GM12878 (cell line): ENCODE results near the gene UGT3A2. TPM values are rescaled to one million over a fixed set of nuclear protein-coding genes. Genes with fewer than 3 reads are reported as not detected.

Experiments
- ATAC-seq: fragments of 200-7000 bp; cut with Tn5 transposase; 3 replicates; pipeline ENCODE4 v1.9.1; 2020; ENCODE audit warnings: mild to moderate bottlenecking, moderate library complexity
- BruUV-seq: library from RNA; stranded (reverse); fragments of 400-500 nt; replicated peaks from 2 replicates; lab custom pipeline; 2021; lab: Mats Ljungman, UMichigan
- CTCF ChIA-PET: fragments of 300-600 bp; sonication (Branson Sonifier 250); formaldehyde crosslinking; extraction: SDS; loops from one replicate; lab custom pipeline; 2021; ENCODE audit warnings: inconsistent platforms; lab: Yijun Ruan, JAX
- POLR2A ChIA-PET: fragments of 350-600 bp; formaldehyde crosslinking; extraction: SDS; loops from one replicate; lab custom pipeline; 2021; ENCODE audit warnings: inconsistent platforms; lab: Charles Lee
- RAD21 ChIA-PET: fragments of 300-600 bp; sonication (Branson Sonifier 250); formaldehyde crosslinking; loops from one replicate; lab custom pipeline; 2023; ENCODE audit warnings: antibody characterized with exemption; ENCODE audit not compliant: unreplicated experiment; lab: Charles Lee
- SMC1A ChIA-PET: fragments of 300-600 bp; sonication (Branson Sonifier 250); formaldehyde crosslinking; loops from one replicate; lab custom pipeline; 2023; ENCODE audit not compliant: unreplicated experiment, uncharacterized antibody; lab: Charles Lee
- DNase-seq: peaks from one replicate; pipeline ENCODE4 v3.0.0-alpha.2; 2011; ENCODE audit warnings: low read depth, low spot score
- FAIRE-seq: peaks from 3 replicates; lab custom pipeline; 2011; peaks lifted over from hg19 to GRCh38; lab: Jason Lieb, UNC
- H2AFZ ChIP-seq: 2 replicates; pipeline ENCODE4 v1.6.0; 2011; ENCODE audit warnings: low read depth, low read length, control low read depth; ENCODE audit not compliant: control insufficient read depth
- H3K27ac ChIP-seq: 2 replicates; pipeline ENCODE4 v1.5.1; 2011; ENCODE audit warnings: control low read depth; ENCODE audit not compliant: control insufficient read depth, insufficient read depth
- H3K27me3 ChIP-seq, 2 experiments: replicated peaks in 1 of 2; 2 replicates each; pipeline versions ENCODE4 v1.6.0 to v1.6.1; 2011; ENCODE audit warnings: low read length in 1 of 2; ENCODE audit not compliant: control insufficient read depth in 2 of 2, insufficient read depth in 2 of 2
- H3K36me3 ChIP-seq, 2 experiments: 2 replicates each; pipeline ENCODE4 v1.5.1; 2011; ENCODE audit warnings: low read length in 1 of 2; ENCODE audit not compliant: control insufficient read depth in 2 of 2, insufficient read depth in 2 of 2
- H3K4me1 ChIP-seq: 2 replicates; pipeline ENCODE4 v1.6.1; 2011; ENCODE audit warnings: mild to moderate bottlenecking, low read length, moderate library complexity, mixed read lengths; ENCODE audit not compliant: control insufficient read depth, insufficient read depth
- H3K4me2 ChIP-seq: 2 replicates; pipeline ENCODE4 v1.6.0; 2011; ENCODE audit warnings: control low read depth; ENCODE audit not compliant: control insufficient read depth, insufficient read depth
- H3K4me3 ChIP-seq: fragments of 200-600 bp; sonication (generic); 2 replicates; pipeline ENCODE4 v1.5.1; 2016
- H3K79me2 ChIP-seq: 2 replicates; pipeline ENCODE4 v1.6.0; 2011; ENCODE audit warnings: low read length; ENCODE audit not compliant: control insufficient read depth, insufficient read depth
- H3K9ac ChIP-seq: 2 replicates; pipeline ENCODE4 v1.8.0; 2011; ENCODE audit warnings: low read length, control low read depth, mixed read lengths; ENCODE audit not compliant: control insufficient read depth, insufficient read depth
- H3K9me3 ChIP-seq: replicated peaks from 3 replicates; pipeline ENCODE4 v1.5.1; 2011; ENCODE audit warnings: mild to moderate bottlenecking, low read length; ENCODE audit not compliant: control insufficient read depth, insufficient read depth
- H4K20me1 ChIP-seq: 2 replicates; pipeline ENCODE4 v1.6.0; 2011; ENCODE audit not compliant: control insufficient read depth, insufficient read depth
- CTCF ChIP-seq, 3 experiments: IDR thresholded peaks in 2 of 3; conservative IDR thresholded peaks in 1 of 3; 2 replicates each; pipeline ENCODE4 v1.5.1; 2011; ENCODE audit warnings: low read depth in 3 of 3, low read length in 3 of 3, mild to moderate bottlenecking in 3 of 3, control low read depth in 2 of 3, moderate library complexity in 2 of 3, inconsistent platforms in 1 of 3, mixed read lengths in 1 of 3; ENCODE audit not compliant: control insufficient read depth in 2 of 3, insufficient read depth in 1 of 3; ENCODE audit errors: extremely low read depth in 1 of 3
- HDAC2 ChIP-seq: fragments of 200-600 bp; sonication (generic); IDR thresholded peaks from 2 replicates; pipeline ENCODE4 v1.6.1; 2017
- SMC3 ChIP-seq: IDR thresholded peaks from 2 replicates; pipeline ENCODE4 v1.6.1; 2011; ENCODE audit warnings: low read length, improper control_type of control experiment, borderline replicate concordance
- WGBS: methylation state at CpG from one replicate; pipeline ENCODE4 v1.1.6; 2016; ENCODE audit warnings: low lambda C conversion rate; ENCODE audit not compliant: insufficient replicate concordance, insufficient coverage; ENCODE audit errors: missing lambda C conversion rate; 5-methylcytosine and 5-hydroxymethylcytosine counted together
- in situ Hi-C: fragments of 300-500 bp; cut with MboI; formaldehyde crosslinking; loops from 9 replicates; pipeline ENCODE4 v1.14.3; 2018; ENCODE audit warnings: mixed read lengths
- intact Hi-C: fragments of 100-400 bp; cut with micrococcal nuclease; formaldehyde crosslinking; loops from one replicate; pipeline ENCODE4 v1.14.2; 2022; ENCODE audit not compliant: unreplicated experiment
- polyA plus RNA-seq, 11 experiments: library from polyadenylated mRNA; depleted of rRNA in 4 of 11; unstranded in 6 of 11; stranded (reverse) in 5 of 11; fragments of >200 nt; fragmentation: Nextera tagmentation in 4 of 11; fragmentation: Illumina TruSeq in 1 of 11; extraction: Ambion mirVana in 4 of 11; extraction: Trizol in 1 of 11; gene quantifications; 1 replicate in 1 of 11; 2 replicates in 10 of 11; pipeline versions ENCODE4 v1.2.1 to v1.2.3, GENCODE V29; 2011 to 2016; ENCODE audit warnings: inconsistent platforms in 2 of 11, missing spikeins in 2 of 11, low read depth in 1 of 11
- total RNA-seq, 4 experiments: library from RNA; depleted of rRNA in 3 of 4; stranded (reverse); fragments of >200 nt in 3 of 4; fragmentation: Illumina TruSeq in 1 of 4; extraction: Trizol in 1 of 4; gene quantifications; 2 replicates each; pipeline versions ENCODE4 v1.2.1 to v1.2.3, GENCODE V29; 2013 to 2021

Gene UGT3A2
- total and polyA plus RNA-seq, 10 of the 15 experiments (the other 5 are each of a cell fraction or from before 2014, with no cell fraction given), result 0.02 to 0.50 (median 0.09) TPM; not detected in 7

- Histone ChIP-seq H3K9ac (no peak overlapping the region), H3K27ac (no peak overlapping the region), H3K79me2 (no peaks in the 10 kb centered on the region), H3K9me3 (no peaks in the 10 kb centered on the region), H3K36me3 (no peaks in the 10 kb centered on the region), H2AFZ (no peak overlapping the region), H3K27me3 (no peaks in the 10 kb centered on the region), H3K4me1 (no peaks in the 10 kb centered on the region), H3K4me3 (no peak overlapping the region)
- DNase-seq (no peak), FAIRE-seq (no peak)
- in situ Hi-C loops, result no loop called here
- ChIA-PET SMC1A (interaction anchor here (0.6 to 3.8 kb wide), 3 partner anchors 11 to 243 kb away, joined by 3 to 14 read pairs (median 6); no protein-coding TSS in a partner anchor), CTCF (interaction anchor here (0.7 to 8.4 kb wide), 2 partner anchors 11 to 22 kb away, joined by 3 to 68 read pairs; no protein-coding TSS in a partner anchor), POLR2A (interaction anchor here (0.9 kb wide), 1 partner anchor 10 kb away, joined by 3 read pairs; no protein-coding TSS in a partner anchor)
- 44% methylated on average over 2 of the region's 2 CpGs for WGBS
- no TSS peak for BruUV-seq
- peak; percentile 28 to 44 (median 28); a peak in 5 of 6 replicates for TF ChIP-seq CTCF (IDR thresholded peaks at IDR 0.05 in 2 of 3, conservative IDR thresholded peaks at IDR 0.05 in 1 of 3; ENCODE audit: control insufficient read depth in 2 of 3, extremely low read depth in 1 of 3, insufficient read depth in 1 of 3, low read depth in 3 of 3, low read length in 3 of 3)
- TF ChIP-seq SMC3, result peak; percentile 18; the same call in 1 of the 2 replicates
- no peak for TF ChIP-seq HDAC2
- TF ChIP-seq, all 136 proteins: peak for 2
- RAD21 ChIA-PET, result interaction anchor here (2.0 kb wide), 1 partner anchor 11 kb away, joined by 12 read pairs; no protein-coding TSS in a partner anchor
- Histone ChIP-seq H4K20me1 (no peaks in the 10 kb centered on the region), H3K4me2 (no peak overlapping the region)
- intact Hi-C loops, result loop anchor here (2.0 kb wide), 1 partner anchor 125 kb away; no protein-coding TSS in a partner anchor
- ATAC-seq, result peak; percentile 89
These were observed 23.3 kb upstream of the UGT3A2 start for GRCh38 chr5:36089989-36090388.
